GM23248 (cell line): Measurements from ENCODE around the gene NCKAP5L.

Experiments used
- EZH2 ChIP-seq: fragments of 200-600 bp; sonication (generic); IDR thresholded peaks from 2 replicates; pipeline ENCODE4 v1.6.1; 2018; ENCODE audit warnings: antibody characterized with exemption, mild to moderate bottlenecking; ENCODE audit not compliant: insufficient read depth, poor library complexity, severe bottlenecking
- EZH2phosphoT487 ChIP-seq: fragments of 200-600 bp; sonication (generic); IDR thresholded peaks from 2 replicates; pipeline ENCODE4 v1.6.1; 2018; ENCODE audit warnings: antibody characterized with exemption, moderate library complexity, mild to moderate bottlenecking, low read depth; ENCODE audit not compliant: insufficient read depth

GRCh38 chr12:49872781-49873181 is 44.6 kb upstream of the NCKAP5L start:
- no peak for TF ChIP-seq EZH2phosphoT487
- no peak for TF ChIP-seq EZH2
